Endothelial cell (in vitro differentiated cells): ENCODE data around the gene SLC23A2. TPM values are rescaled to one million over a fixed set of nuclear protein-coding genes. Genes with fewer than 3 reads are reported as not detected.
A peak's percentile ranks its signal among the peaks of the same experiment; 100 is the strongest.

Source experiments
- DNase-seq: peaks from one replicate; pipeline ENCODE4 v3.0.0; 2021; ENCODE audit warnings: low spot score
- H3K27ac Mint-ChIP-seq: one replicate; pipeline ENCODE4 v1.8.0; 2021; ENCODE audit warnings: mixed read lengths, inconsistent platforms; ENCODE audit not compliant: unreplicated experiment
- H3K27me3 Mint-ChIP-seq: one replicate; pipeline ENCODE4 v1.8.0; 2021; ENCODE audit warnings: mild to moderate bottlenecking, moderate library complexity, mixed read lengths, inconsistent platforms; ENCODE audit not compliant: unreplicated experiment
- H3K36me3 Mint-ChIP-seq: one replicate; pipeline ENCODE4 v1.8.0; 2021; ENCODE audit warnings: mild to moderate bottlenecking, low read depth, mixed read lengths, inconsistent platforms; ENCODE audit not compliant: unreplicated experiment
- H3K4me1 Mint-ChIP-seq: one replicate; pipeline ENCODE4 v1.8.0; 2021; ENCODE audit warnings: mild to moderate bottlenecking, mixed read lengths, inconsistent platforms; ENCODE audit not compliant: unreplicated experiment
- H3K4me3 Mint-ChIP-seq: one replicate; pipeline ENCODE4 v1.8.0; 2021; ENCODE audit warnings: mild to moderate bottlenecking, mixed read lengths, inconsistent platforms; ENCODE audit not compliant: unreplicated experiment
- H3K9me3 Mint-ChIP-seq: one replicate; pipeline ENCODE4 v1.8.0; 2021; ENCODE audit warnings: mixed read lengths, inconsistent platforms; ENCODE audit not compliant: unreplicated experiment
- CTCF ChIP-seq: fragments of 200-600 bp; sonication (generic); IDR thresholded peaks from one replicate; pipeline ENCODE4 v1.5.0; 2021; ENCODE audit warnings: antibody characterized with exemption; ENCODE audit not compliant: unreplicated experiment
- total RNA-seq: library from RNA; stranded (reverse); fragmentation: NEBNext Ultra II Directional; extraction: Animal tissue kit (Norgen Biotek cat#: 25700); gene quantifications from one replicate; pipeline ENCODE4 v1.2.1, GENCODE V29; 2021; ENCODE audit not compliant: unreplicated experiment

The SLC23A2 gene
- total RNA-seq, 1 donor from 2014 or later, result 71.3 TPM

GRCh38 chr20:4957187-4957586, 44.1 kb downstream of the SLC23A2 start:
- Mint-ChIP-seq H3K4me3 (no peak overlapping the region), H3K9me3 (no peaks in the 10 kb centered on the region), H3K27ac (no peak overlapping the region), H3K36me3 (peaks cover 9% of the 10 kb centered on the region), H3K4me1 (peaks cover 18% of the 10 kb centered on the region), H3K27me3 (peaks cover 1% of the 10 kb centered on the region)
- TF ChIP-seq CTCF, result no peak
- no peak for DNase-seq

DNA sequence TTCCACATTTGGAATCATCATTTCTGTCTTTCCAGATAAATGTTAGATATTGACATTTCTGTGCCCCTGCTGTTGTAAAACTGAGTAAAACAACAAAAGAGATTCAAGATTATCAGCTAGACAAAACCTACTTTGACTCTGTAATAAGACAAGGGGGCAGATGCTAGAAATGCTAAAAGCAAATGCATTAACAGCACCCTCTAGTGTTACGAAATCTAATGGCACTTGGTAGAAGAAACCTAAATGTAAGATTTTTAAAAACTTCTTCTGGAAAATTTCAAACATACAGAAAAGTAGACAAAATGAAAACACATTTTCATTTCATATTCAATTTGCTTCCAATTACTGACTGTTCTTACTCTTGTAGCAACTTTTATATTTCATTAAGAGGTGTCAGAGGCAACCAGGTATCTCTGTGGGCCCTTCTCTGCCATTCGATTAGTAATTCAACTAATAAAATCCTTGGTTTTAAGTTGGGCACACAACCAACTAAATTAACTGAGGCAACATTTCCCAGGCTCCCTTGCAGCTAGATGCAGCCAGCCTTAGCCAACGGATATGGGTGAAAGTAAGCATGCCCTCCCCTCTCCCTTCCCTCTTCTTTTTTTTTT, 45.0 kb downstream of the SLC23A2 start:
- TF ChIP-seq CTCF, result peak; percentile 89
- no peak for DNase-seq
- H3K4me3 Mint-ChIP-seq, result no peak overlapping the region
- H3K27me3 Mint-ChIP-seq, result peaks cover under 1% of the 10 kb centered on the region
- no peak overlapping the region for H3K27ac Mint-ChIP-seq
- H3K36me3 Mint-ChIP-seq, result peaks cover 6% of the 10 kb centered on the region
- H3K9me3 Mint-ChIP-seq, result no peaks in the 10 kb centered on the region
- H3K4me1 Mint-ChIP-seq, result peaks cover 12% of the 10 kb centered on the region

GRCh38 chr20:4953881-4954280, 47.4 kb downstream of the SLC23A2 start:
- DNase-seq, result no peak
- H3K36me3 Mint-ChIP-seq, result peaks cover 5% of the 10 kb centered on the region
- H3K27ac Mint-ChIP-seq, result no peak overlapping the region
- no peak for TF ChIP-seq CTCF
- H3K27me3 Mint-ChIP-seq, result no peaks in the 10 kb centered on the region
- H3K4me3 Mint-ChIP-seq, result no peak overlapping the region
- H3K4me1 Mint-ChIP-seq, result peaks cover 27% of the 10 kb centered on the region
- H3K9me3 Mint-ChIP-seq, result no peaks in the 10 kb centered on the region

GRCh38 chr20:4952229-4952628, 49.1 kb downstream of the SLC23A2 start:
- Mint-ChIP-seq H3K9me3 (no peaks in the 10 kb centered on the region), H3K27ac (no peak overlapping the region), H3K27me3 (no peaks in the 10 kb centered on the region), H3K4me3 (no peak overlapping the region), H3K36me3 (peaks cover 5% of the 10 kb centered on the region), H3K4me1 (peaks cover 44% of the 10 kb centered on the region)
- no peak for TF ChIP-seq CTCF
- DNase-seq, result no peak

- no peak for DNase-seq
- Mint-ChIP-seq H3K4me1 (peaks cover 47% of the 10 kb centered on the region), H3K27ac (peak overlapping the region; percentile 94), H3K9me3 (no peaks in the 10 kb centered on the region), H3K4me3 (no peak overlapping the region), H3K36me3 (peaks cover 5% of the 10 kb centered on the region), H3K27me3 (no peaks in the 10 kb centered on the region)
- TF ChIP-seq CTCF, result no peak
Measured at GRCh38 chr20:4951299-4951698, 50.0 kb downstream of the SLC23A2 start.
